ENCODE results near the gene PLD5. TPM values are rescaled to one million over a fixed set of nuclear protein-coding genes. Genes with fewer than 3 reads are reported as not detected.
"Not testable (repeated sequence)": the region's sequence is repeated elsewhere in the genome, so short reads cannot be mapped to it uniquely, and the experiment has no call there.

PLD5 gene
- total RNA-seq, 2 experiments from 2014 or later: not detected

DNA sequence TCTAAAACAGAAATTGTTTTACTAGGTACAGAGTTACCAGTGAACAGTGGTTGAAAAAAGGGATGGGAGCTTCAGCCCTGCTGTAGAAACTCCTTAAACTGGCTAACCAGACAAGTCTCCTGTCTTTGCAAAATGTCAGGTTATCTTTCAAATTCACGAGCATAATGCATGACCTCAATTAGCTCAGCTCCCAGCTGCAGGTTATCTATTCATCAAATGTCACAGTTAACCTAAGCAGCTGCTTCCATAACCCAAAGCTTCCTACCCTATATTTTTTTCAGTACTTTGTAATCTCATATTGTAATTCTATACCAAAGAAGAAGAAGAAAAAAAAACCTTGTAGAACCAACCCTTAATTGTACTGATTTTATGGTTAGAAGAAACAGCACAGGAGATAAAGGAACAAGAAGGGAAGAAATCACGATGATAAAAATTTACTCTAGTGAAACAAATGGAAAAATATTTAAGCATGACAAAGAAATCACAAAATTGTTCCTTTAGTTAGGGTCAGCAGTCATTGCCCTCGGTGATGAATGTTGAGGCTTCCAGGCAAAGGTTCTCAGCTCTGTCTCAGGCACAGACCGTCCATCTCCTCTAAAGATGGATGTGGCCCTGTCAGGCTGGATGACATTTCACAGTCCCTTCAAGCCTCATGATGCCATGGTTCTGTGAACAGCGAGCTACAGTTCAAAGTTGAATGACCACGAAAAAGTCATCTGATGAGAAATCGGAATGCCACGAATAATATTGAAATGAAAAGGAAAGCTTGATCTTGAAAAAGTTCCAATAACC, 95.9 kb downstream of the PLD5 start:
- ATAC-seq: no peak
- Mint-ChIP-seq H3K4me1 (no peaks in the 10 kb centered on the region), H3K9me3 (ENCODE audit: low read depth) (no peaks in the 10 kb centered on the region)

DNA sequence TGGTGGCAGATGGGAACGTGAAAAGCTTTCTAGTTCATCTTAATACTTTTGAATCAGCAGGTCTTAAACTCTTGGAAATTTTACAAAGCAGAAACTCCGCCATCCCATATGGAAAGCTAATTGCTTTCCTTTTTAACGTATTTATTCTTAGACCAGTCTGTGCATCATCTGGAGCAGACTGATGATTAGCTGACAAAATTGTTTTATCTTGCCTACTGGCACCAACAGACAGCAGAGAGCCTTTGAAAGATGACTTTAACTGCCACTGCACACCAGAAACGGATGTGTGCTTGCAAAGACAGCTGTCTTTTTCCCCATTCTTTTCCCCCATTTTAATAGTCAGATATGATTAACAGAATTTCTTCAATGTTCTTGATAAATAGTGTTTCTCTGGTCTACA, 97.0 kb downstream of the PLD5 start:
- Mint-ChIP-seq H3K27ac (no peak overlapping the region), H3K36me3 (no peaks in the 10 kb centered on the region), H3K4me1 (no peaks in the 10 kb centered on the region), H3K4me3 (no peak overlapping the region), H3K27me3 (no peaks in the 10 kb centered on the region), H3K9me3 (ENCODE audit: low read depth) (no peaks in the 10 kb centered on the region)
- CTCF ChIA-PET: no interaction called here
- DNase-seq (no peak), ATAC-seq (no peak)

More for the DNA sequence above, 95.9 kb downstream of the PLD5 start:
- no peaks in the 10 kb centered on the region for H3K27me3 Mint-ChIP-seq
- no peak overlapping the region for H3K27ac Mint-ChIP-seq
- CTCF ChIA-PET: no interaction called here
- H3K36me3 Mint-ChIP-seq: no peaks in the 10 kb centered on the region
- DNase-seq: no peak
- H3K4me3 Mint-ChIP-seq: no peak overlapping the region

DNA sequence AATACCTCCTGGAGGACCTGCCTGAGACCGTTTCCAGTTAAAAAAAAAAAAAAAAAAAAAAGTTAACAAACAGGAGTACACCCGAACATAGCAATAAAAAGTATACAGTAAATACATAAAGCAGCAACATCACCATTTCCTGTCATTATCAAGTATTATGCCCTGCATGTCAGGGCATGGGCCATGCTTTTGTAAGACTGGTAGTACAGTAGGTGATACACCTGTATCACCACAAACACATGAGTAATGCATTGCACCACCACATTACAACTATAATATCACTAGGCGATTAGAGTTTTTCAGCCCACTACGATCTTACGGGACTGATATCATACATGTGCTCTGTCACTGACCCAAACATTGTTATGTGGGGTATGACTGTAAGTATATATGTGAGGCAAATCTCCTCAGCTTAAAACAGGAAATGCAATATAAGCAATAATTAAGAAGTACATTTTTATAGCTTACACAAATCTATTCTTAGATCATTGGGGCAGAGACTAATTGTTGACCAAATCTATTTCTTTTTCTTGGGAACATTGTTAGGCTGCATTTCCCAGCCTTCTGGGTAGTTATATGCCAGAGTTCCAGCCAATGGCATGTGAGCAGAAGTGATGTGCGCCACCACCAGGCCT, 98.1 kb downstream of the PLD5 start:
- Mint-ChIP-seq H3K4me3 (no peak overlapping the region), H3K4me1 (no peaks in the 10 kb centered on the region), H3K36me3 (no peaks in the 10 kb centered on the region), H3K9me3 (ENCODE audit: low read depth) (no peaks in the 10 kb centered on the region), H3K27ac (no peak overlapping the region), H3K27me3 (no peaks in the 10 kb centered on the region)
- CTCF ChIA-PET: no interaction called here
- ATAC-seq (no peak), DNase-seq (no peak)

DNA sequence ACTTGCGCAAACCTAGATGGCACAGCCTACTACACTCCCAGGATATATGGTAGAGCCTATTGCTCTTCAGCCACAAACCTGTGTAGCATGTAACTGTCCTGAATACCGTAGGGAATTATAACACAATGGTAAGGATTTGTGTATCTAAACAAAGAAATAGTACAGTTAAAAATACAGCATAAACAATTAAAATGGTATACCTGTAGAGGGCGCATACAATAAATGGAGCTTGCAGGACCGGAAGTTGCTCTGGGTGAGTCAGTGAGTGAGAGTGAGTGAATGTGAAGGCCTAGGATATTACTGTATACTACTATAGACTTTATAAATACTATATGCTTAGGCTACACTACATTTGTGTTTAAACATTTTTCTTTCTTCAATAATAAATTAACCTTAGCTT, 99.3 kb downstream of the PLD5 start:
- no peak overlapping the region for H3K27ac Mint-ChIP-seq
- CTCF ChIA-PET: no interaction called here
- no peak for DNase-seq
- H3K4me1 Mint-ChIP-seq: no peaks in the 10 kb centered on the region
- H3K36me3 Mint-ChIP-seq: no peaks in the 10 kb centered on the region
- H3K4me3 Mint-ChIP-seq: no peak overlapping the region
- H3K9me3 Mint-ChIP-seq (ENCODE audit: low read depth): no peaks in the 10 kb centered on the region
- no peaks in the 10 kb centered on the region for H3K27me3 Mint-ChIP-seq
- no peak for ATAC-seq

DNA sequence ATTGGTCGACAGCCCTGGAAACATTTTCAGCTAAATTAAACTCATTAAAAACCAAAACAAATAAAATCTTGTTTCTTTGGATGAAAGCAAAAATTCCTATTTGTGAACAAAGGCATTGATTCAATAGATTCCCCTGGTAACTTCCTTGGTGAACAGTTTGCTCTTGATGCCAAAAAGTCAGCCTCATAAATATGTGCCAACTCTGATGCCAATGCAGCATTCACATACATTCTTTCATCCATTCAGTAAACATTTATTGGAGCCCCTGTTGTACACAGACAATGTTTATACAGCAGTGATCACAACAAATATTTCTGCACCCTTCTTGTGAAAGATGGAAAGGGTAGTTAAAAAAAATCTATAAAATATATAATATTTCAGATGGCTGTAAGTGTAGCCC, 107.8 kb downstream of the PLD5 start:
- DNase-seq (no peak), ATAC-seq (no peak)
- Mint-ChIP-seq H3K9me3 (ENCODE audit: low read depth) (no peaks in the 10 kb centered on the region), H3K4me3 (no peak overlapping the region), H3K27me3 (no peaks in the 10 kb centered on the region), H3K36me3 (no peaks in the 10 kb centered on the region), H3K4me1 (no peaks in the 10 kb centered on the region), H3K27ac (no peak overlapping the region)
- CTCF ChIA-PET: no interaction called here

DNA sequence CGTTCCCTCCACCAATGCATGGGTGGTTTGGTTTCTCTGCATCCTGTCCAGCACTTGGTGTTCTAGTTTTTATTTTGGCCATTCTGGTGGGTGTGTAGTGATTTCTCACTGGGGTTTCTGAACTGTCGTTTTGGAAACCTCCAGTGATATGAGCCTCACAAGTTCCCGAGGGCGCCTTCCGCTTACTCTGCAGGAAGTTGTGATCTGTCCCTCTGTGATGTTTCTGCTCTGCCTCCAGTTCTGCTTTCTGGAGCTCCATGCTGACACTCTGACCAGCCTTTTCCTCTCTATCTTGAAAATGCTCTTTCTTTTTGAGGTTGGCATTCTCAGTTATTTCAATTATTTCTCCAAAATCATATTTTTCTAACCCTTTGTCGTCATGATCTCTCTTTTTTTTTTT, 111.6 kb downstream of the PLD5 start:
- no peaks in the 10 kb centered on the region for H3K4me1 Mint-ChIP-seq
- H3K27ac Mint-ChIP-seq: no peak overlapping the region
- H3K4me3 Mint-ChIP-seq: no peak overlapping the region
- no peaks in the 10 kb centered on the region for H3K36me3 Mint-ChIP-seq
- ATAC-seq (no peak), DNase-seq (no peak)
- H3K9me3 Mint-ChIP-seq (ENCODE audit: low read depth): peaks cover 4% of the 10 kb centered on the region
- CTCF ChIA-PET: no interaction called here
- no peaks in the 10 kb centered on the region for H3K27me3 Mint-ChIP-seq

DNA sequence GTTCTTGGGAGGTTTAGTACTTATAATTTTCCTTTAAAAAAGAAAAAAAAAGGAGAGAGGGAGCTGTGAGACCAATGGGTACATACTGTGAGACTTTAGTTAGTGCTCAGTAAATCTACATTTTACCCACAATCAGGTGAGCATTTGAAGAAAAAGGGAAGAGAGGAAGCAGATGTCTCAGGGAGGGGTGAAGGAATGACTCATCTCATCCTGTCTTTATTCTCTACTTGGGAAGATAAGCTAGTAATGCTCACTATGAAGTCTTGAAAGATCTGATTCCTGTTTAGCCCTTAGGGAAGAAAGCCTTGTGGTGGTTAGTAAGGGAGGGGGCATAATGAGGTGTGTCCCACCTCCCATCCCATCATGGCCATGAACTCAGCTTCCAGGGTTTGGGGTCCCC, 112.6 kb downstream of the PLD5 start:
- DNase-seq (no peak), ATAC-seq (no peak)
- Mint-ChIP-seq H3K9me3 (ENCODE audit: low read depth) (peaks cover 4% of the 10 kb centered on the region), H3K27me3 (no peaks in the 10 kb centered on the region), H3K4me1 (no peaks in the 10 kb centered on the region), H3K4me3 (no peak overlapping the region), H3K36me3 (no peaks in the 10 kb centered on the region), H3K27ac (no peak overlapping the region)
- CTCF ChIA-PET: no interaction called here

DNA sequence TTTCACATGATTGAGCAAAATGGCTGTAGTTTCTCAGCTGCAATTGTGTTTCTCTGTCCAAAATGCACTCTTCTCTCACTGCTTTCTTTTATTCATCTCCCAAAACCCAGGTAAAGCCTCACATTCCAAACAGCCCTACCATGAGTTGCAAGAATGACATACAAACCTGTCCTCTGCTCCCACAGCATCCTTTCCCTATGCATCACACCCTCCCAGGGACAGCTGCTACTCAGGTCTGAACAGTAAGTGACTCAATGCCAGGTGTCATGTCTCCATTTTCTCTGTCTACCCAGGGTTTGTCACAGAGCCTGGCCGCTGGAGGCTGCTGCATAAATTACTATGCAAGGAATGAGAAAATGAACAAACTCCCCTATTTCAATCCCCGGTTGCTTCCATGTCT, 118.5 kb downstream of the PLD5 start:
- peaks cover 4% of the 10 kb centered on the region for H3K9me3 Mint-ChIP-seq (ENCODE audit: low read depth)
- ATAC-seq (no peak), DNase-seq (no peak)
- H3K4me1 Mint-ChIP-seq: no peaks in the 10 kb centered on the region
- no peaks in the 10 kb centered on the region for H3K27me3 Mint-ChIP-seq
- no peaks in the 10 kb centered on the region for H3K36me3 Mint-ChIP-seq
- CTCF ChIA-PET: no interaction called here
- no peak overlapping the region for H3K4me3 Mint-ChIP-seq
- no peak overlapping the region for H3K27ac Mint-ChIP-seq

DNA sequence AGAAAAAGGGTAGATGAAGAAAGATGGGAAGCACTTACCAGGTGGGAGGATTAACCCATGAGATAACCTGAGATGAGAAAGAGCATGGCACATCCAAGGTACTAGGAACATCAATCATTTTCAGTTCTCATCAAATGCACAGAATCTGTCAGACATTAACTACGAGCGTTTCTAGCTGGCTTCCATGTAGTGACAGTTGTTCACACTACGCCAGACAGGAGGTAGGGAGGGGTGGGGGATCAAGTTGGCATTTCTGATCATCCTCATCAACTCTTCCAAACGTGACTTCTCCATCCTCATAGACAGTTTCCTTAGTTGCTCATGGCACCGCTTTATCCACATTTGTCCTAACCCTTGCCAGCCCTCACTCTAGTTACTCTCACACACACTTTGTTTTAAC, 120.2 kb downstream of the PLD5 start:
- Mint-ChIP-seq H3K4me1 (no peaks in the 10 kb centered on the region), H3K4me3 (no peak overlapping the region), H3K9me3 (ENCODE audit: low read depth) (peaks cover 3% of the 10 kb centered on the region), H3K36me3 (no peaks in the 10 kb centered on the region), H3K27me3 (no peaks in the 10 kb centered on the region), H3K27ac (no peak overlapping the region)
- CTCF ChIA-PET: no interaction called here
- ATAC-seq (no peak), DNase-seq (no peak)

DNA sequence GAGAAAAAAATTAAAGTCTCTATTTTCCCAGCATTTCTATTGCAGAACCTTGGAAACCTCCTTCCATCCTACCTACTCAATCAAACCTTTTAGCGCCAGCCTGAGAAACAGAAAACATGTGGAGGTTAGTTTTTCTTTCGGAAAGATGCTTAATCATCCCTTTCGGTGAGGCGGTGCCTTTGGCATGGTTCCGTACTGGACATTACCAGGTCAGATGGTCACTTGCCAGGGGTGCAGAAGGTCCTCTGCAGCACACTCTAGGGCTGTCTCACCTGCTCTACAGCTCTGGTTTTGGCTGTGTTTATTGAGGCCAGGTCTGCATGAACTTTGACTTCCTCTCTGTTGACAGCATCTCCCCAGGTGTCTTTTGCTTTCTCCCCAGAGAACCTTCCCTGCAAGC, 121.5 kb downstream of the PLD5 start:
- ATAC-seq: no peak
- Mint-ChIP-seq H3K27me3 (no peaks in the 10 kb centered on the region), H3K27ac (no peak overlapping the region), H3K36me3 (no peaks in the 10 kb centered on the region), H3K9me3 (ENCODE audit: low read depth) (no peaks in the 10 kb centered on the region), H3K4me3 (no peak overlapping the region), H3K4me1 (no peaks in the 10 kb centered on the region)
- DNase-seq: no peak
- CTCF ChIA-PET: no interaction called here

DNA sequence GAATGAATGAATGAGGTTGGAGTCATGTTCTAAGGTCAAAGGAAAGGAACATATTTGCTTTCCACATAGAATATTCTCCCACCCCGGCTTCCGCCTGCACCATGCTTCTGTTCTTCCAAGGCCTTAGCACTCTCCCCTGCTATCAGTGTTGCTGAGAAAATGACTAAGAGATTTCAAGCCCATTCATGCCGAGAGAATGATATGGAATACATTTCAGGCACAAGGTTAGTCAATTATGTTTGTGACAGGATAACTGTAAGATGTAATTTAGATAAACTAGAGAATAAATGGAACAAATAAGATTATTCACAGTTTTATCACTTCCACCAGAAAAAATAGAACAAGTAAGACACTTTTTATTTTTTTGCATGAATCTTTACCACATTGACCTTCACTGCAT, 122.6 kb downstream of the PLD5 start:
- no peaks in the 10 kb centered on the region for H3K36me3 Mint-ChIP-seq
- DNase-seq (no peak), ATAC-seq (no peak)
- CTCF ChIA-PET: no interaction called here
- H3K27ac Mint-ChIP-seq: no peak overlapping the region
- no peaks in the 10 kb centered on the region for H3K4me1 Mint-ChIP-seq
- H3K9me3 Mint-ChIP-seq (ENCODE audit: low read depth): no peaks in the 10 kb centered on the region
- no peak overlapping the region for H3K4me3 Mint-ChIP-seq
- no peaks in the 10 kb centered on the region for H3K27me3 Mint-ChIP-seq

DNA sequence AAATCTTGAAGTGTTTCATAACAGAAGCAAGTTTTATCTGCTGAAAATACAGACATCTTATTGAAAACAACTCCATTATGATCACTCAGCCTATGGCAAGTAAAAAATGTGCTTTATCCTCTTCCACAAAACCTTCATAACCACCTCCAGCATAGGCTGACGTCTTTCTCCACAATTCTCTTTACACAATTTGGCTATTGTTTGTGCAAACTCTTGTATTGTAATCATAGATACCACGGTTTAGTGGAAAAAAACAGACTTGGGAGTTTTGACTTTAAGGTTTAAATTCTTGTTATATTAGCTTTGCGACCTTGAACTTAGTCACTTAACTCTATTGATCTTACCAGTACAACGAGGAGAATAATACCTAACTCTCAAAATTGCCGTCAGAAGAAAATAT, 126.1 kb downstream of the PLD5 start:
- no peaks in the 10 kb centered on the region for H3K27me3 Mint-ChIP-seq
- H3K4me3 Mint-ChIP-seq: no peak overlapping the region
- DNase-seq (no peak), ATAC-seq (no peak)
- no peaks in the 10 kb centered on the region for H3K4me1 Mint-ChIP-seq
- H3K27ac Mint-ChIP-seq: no peak overlapping the region
- H3K36me3 Mint-ChIP-seq: no peaks in the 10 kb centered on the region
- CTCF ChIA-PET: no interaction called here
- no peaks in the 10 kb centered on the region for H3K9me3 Mint-ChIP-seq (ENCODE audit: low read depth)

DNA sequence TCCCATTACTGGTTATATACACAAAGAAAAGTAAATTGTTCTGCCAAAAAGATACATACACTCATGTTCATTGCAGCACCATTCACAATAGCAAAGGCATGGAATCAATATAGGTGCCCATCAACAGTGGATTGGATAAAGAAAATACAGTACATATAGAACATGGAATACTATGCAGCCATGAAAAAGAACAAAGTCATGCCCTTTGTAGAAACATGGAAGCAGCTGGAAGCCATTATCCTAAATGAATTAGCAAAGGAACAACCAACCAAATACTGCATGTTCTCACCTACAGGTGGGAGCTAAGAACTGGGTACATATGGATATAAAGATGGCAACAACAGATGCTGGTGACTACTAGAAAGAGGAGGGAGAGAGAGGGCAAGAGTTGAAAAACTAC, 132.6 kb downstream of the PLD5 start:
- no peak overlapping the region for H3K27ac Mint-ChIP-seq
- no peak overlapping the region for H3K4me3 Mint-ChIP-seq
- no peak for ATAC-seq
- no peak for DNase-seq
- no peaks in the 10 kb centered on the region for H3K36me3 Mint-ChIP-seq
- H3K4me1 Mint-ChIP-seq: no peaks in the 10 kb centered on the region
- H3K27me3 Mint-ChIP-seq: no peaks in the 10 kb centered on the region
- peaks cover 9% of the 10 kb centered on the region for H3K9me3 Mint-ChIP-seq (ENCODE audit: low read depth)
- CTCF ChIA-PET: no interaction called here

DNA sequence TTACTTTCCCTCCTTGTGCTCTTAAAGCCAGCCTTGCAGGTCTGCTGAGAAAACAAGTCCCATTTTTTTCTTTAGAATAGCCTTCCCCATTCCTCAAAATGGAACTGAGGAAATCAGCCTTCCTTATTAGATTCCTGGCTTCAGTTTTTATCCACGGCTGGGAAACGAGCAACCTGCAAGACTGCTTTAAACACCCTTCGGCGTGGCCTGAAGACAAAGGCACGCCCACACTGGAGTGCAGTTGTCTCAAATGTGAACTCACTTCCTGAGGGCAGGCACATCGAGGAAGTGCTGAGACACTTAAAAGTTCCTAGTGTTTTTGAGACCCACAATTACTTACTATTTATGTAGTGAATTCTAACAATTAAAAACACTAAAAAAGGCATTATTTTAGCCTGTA, 148.4 kb downstream of the PLD5 start:
- ATAC-seq; H3K4me1 Mint-ChIP-seq; DNase-seq; H3K27ac Mint-ChIP-seq; H3K9me3 Mint-ChIP-seq (ENCODE audit: low read depth); CTCF ChIA-PET; H3K27me3 Mint-ChIP-seq; H3K4me3 Mint-ChIP-seq; H3K36me3 Mint-ChIP-seq: not testable (repeated sequence)
